NCI-H2081 (cell line): Measurements from ENCODE around the gene ESYT2.

Source experiments
- DNase-seq, 2 experiments: peaks; one replicate each; lab custom pipeline; 2025; lab: John Stamatoyannopoulos, UW

ESYT2 gene

GRCh38 chr7:158743219-158743618, 86.1 kb downstream of the ESYT2 start:
- DNase-seq = no peak

DNA sequence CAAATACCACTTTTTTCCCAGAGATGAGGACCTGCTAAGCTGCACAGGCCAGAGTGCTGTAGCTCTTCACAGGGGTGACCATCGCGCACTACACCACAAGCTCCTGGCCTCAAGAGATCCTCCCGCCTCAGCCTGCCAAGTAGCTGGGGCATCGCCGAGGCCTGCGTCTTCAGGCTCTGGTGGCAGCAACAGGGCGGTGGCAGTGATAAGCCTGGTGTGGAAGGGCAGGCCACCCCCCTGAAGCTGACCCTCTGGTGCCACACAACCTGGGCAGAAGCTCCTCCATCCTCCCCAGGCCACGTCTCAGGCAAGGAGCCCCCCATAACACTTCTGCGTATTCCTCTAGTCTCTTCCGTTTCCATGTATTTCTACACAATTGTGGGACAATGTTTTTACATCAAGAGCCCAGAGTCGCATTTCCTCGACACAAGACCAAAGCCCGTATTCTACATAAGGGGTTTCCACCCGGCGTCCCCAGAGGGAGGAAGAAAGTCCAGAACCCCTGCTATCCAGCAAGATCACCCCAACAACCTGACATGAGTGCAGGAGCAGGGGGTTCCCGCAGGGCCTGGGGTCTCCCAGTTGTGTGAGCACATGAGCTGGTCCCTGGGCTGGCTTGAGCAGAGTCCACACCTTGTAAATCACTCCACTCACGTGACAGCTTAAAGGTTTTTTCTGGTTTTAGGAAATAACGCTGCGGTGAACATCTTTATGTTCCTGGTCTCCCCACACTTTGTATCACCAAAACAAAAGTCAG, 87.1 kb downstream of the ESYT2 start:
- no peak for DNase-seq

DNA sequence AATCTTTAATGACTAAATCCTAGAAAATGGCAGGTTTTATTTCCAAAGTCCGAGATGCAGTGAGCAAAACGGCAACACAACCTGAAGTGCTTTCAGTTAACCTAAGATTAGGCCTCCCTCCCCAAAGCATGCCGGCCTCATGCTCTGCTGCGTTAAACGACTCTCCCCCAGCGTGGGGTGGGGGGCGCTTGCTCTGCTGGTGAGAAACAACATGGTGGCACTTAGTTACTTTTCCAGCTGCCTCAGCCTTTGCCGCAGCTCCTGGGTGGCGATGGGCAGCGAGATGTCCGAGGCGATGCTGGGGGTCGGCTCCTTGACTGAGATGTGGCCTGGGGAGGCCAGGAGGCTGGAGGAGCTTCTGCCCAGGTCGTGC, 88.0 kb downstream of the ESYT2 start:
- DNase-seq = no peak

GRCh38 chr7:158740657-158741293, 88.5 kb downstream of the ESYT2 start:
- no peak for DNase-seq

GRCh38 chr7:158740013-158740656, 89.2 kb downstream of the ESYT2 start:
- no peak for DNase-seq

DNA sequence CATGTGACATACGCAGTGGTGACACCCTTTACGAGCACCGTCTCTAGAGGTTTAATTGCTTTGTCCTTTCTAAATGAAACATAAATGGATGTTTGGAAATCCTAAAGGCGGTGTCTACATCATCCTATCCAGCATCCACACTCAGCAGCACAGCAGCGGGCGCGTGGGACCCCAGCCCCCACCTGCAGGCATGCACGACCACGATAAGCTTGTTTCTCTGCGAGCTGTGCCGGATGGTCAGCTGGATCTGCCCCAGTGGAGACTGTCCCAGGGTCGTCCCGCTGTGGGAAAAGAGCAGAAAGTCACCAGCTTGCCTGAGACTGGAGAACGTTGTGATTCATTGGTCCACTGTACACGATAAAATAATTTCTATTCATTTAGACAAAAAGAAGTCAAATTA, 90.5 kb downstream of the ESYT2 start:
- no peak for DNase-seq

GRCh38 chr7:158737064-158737695, 92.1 kb downstream of the ESYT2 start:
- DNase-seq = no peak

GRCh38 chr7:158735935-158736334, 93.4 kb downstream of the ESYT2 start:
- no peak for DNase-seq

- no peak for DNase-seq
Measured at GRCh38 chr7:158734861-158735260, 94.4 kb downstream of the ESYT2 start.

- no peak for DNase-seq
Measured at GRCh38 chr7:158733775-158734494, 95.4 kb downstream of the ESYT2 start.

- DNase-seq = no peak
Measured at GRCh38 chr7:158733220-158733519, 96.1 kb downstream of the ESYT2 start.

GRCh38 chr7:158732494-158733219, 96.7 kb downstream of the ESYT2 start:
- no peak for DNase-seq

- peak; percentile 18 to 43 for DNase-seq
Measured at GRCh38 chr7:158731761-158732160, 97.5 kb downstream of the ESYT2 start.

GRCh38 chr7:158730383-158731346, 98.6 kb downstream of the ESYT2 start:
- no peak for DNase-seq

DNA sequence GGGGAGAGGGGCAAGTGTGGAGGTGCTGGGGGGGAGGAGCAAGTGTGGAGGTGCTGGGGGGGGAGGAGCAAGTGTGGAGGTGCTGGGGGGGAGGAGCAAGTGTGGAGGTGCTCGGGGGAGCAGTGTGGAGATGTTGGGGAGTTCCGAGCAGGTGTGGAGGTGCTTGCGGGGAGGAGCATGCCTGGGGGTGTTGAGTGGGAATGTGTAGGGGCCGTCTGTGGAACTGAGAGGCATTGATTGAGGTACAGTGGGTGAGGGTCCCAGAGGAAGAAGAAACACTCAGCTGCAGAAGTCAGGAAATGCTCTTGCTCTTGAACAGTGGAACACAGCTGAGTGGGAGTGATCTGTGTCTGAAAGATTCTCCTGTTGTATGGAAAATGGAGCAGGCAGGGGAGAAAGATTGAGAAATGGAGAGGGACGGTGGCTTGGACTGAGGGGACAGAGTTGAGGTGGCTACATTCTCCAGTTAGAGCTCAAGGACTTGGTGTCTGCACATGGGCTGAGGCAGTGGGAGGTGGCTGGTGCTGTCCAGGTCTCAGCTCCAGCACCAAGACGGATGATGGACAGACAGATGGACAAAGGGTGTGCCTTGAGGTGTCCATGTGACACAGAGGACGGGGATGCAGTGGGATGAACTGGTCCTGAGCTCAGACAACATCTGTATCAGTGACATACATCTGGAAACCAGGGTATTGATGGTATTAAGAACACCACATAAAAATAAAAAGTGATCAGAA, 99.5 kb downstream of the ESYT2 start:
- no peak for DNase-seq

DNA sequence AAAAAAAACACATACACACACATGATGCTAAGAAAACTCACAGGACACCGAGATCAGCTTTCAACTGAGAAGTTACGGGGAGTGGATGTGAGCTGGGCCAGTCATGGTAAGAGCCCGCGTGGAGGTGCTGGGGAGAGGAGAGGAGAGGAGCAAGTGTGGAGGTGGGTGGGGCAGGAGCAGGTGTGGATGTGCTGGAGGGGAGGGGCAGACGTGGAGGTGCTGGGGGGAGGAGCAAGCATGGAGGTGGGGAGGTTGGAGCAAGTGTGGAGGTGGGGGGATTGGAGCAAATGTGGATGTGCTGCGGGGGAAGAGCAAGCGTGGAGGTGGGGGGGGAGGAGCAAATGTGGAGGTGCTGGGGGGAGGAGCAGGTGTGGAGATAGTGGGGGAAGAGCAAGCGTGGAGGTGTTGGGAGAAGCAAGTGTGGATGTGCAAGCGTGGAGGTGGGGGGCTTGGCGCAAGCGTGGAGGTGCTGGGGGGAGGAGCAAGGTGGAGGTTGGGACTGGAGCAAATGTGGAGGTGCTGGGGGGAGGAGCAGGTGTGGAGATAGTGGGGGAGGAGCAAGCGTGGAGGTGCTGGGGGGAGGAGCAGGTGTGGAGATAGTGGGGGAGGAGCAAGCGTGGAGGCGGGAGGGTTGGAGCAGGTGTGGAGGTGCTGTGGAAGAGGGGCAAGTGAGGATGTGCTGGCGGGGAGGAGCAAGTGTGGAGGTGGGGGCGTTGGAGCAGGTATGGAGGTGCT, 100.2 kb downstream of the ESYT2 start:
- DNase-seq = no peak

GRCh38 chr7:158727690-158728089, 101.6 kb downstream of the ESYT2 start:
- DNase-seq = no peak

- DNase-seq = no peak
Measured at GRCh38 chr7:158726277-158726807, 103.0 kb downstream of the ESYT2 start.

DNA sequence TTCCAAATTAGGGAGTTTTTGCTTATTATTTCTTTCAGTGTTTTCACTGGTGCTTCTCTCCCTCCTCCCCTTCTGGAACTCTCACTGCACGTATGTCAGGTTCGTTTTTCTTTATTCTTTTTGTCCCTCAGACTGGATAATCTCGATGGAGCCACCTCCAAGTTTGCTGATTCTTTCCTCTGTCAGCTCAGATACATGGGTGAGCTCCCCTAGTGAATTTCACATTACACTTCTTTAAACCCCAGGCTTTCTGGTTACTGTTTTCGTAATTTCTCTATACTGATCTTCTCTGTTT, 103.9 kb downstream of the ESYT2 start:
- DNase-seq = no peak
